Mesenchymal stem cell (in vitro differentiated cells and primary cell): ENCODE data around the gene C1QL2.

Source experiments
- DNase-seq: peaks from one replicate; pipeline ENCODE4 v3.0.0-alpha.2; 2013
- H2AFZ ChIP-seq: one replicate; pipeline ENCODE4 v1.6.1; 2013; ENCODE audit warnings: low read depth, mild to moderate bottlenecking, control low read depth, inconsistent platforms, low read length, moderate library complexity
- H2AK5ac ChIP-seq: 2 replicates; pipeline ENCODE4 v1.6.1; 2013; ENCODE audit warnings: low read length, moderate library complexity, mild to moderate bottlenecking, inconsistent platforms; ENCODE audit not compliant: severe bottlenecking
- H2BK120ac ChIP-seq: one replicate; pipeline ENCODE4 v1.6.1; 2013; ENCODE audit warnings: low read depth, mild to moderate bottlenecking, inconsistent platforms, low read length, moderate library complexity
- H2BK12ac ChIP-seq, 2 experiments: one replicate each; pipeline ENCODE4 v1.6.1; 2013; ENCODE audit warnings: inconsistent platforms in 2 of 2, low read length in 2 of 2, mild to moderate bottlenecking in 2 of 2, moderate library complexity in 2 of 2, control low read depth in 1 of 2
- H2BK15ac ChIP-seq: one replicate; pipeline ENCODE4 v1.6.1; 2013; ENCODE audit warnings: mild to moderate bottlenecking, low read depth, inconsistent platforms; ENCODE audit not compliant: poor library complexity, severe bottlenecking
- H2BK5ac ChIP-seq: 2 replicates; pipeline ENCODE4 v1.6.1; 2013; ENCODE audit warnings: low read depth, mild to moderate bottlenecking, low read length, control low read depth, inconsistent platforms; ENCODE audit not compliant: poor library complexity, severe bottlenecking
- H3K14ac ChIP-seq, 2 experiments: one replicate each; pipeline ENCODE4 v1.6.1; 2013; ENCODE audit warnings: inconsistent platforms in 2 of 2, low read length in 2 of 2, control low read depth in 1 of 2, mild to moderate bottlenecking in 1 of 2, moderate library complexity in 1 of 2
- H3K18ac ChIP-seq, 2 experiments: one replicate each; pipeline ENCODE4 v1.6.1; 2013; ENCODE audit warnings: inconsistent platforms in 2 of 2, low read length in 2 of 2, control low read depth in 1 of 2, low read depth in 1 of 2, mild to moderate bottlenecking in 1 of 2
- H3K23ac ChIP-seq, 2 experiments: one replicate each; pipeline ENCODE4 v1.6.1; 2013; ENCODE audit warnings: inconsistent platforms in 2 of 2, low read length in 2 of 2, mild to moderate bottlenecking in 2 of 2, moderate library complexity in 2 of 2, control low read depth in 1 of 2
- H3K27ac ChIP-seq: 2 replicates; pipeline ENCODE4 v1.5.1; 2013; ENCODE audit warnings: mild to moderate bottlenecking, moderate library complexity, low read length, control low read depth, inconsistent platforms; ENCODE audit not compliant: poor library complexity, severe bottlenecking
- H3K27me3 ChIP-seq, 2 experiments: 2 replicates each; pipeline versions ENCODE4 v1.6.1 to v1.7.0; 2013; ENCODE audit warnings: low read length in 2 of 2, mild to moderate bottlenecking in 2 of 2, moderate library complexity in 2 of 2, control low read depth in 1 of 2, inconsistent platforms in 1 of 2; ENCODE audit not compliant: control insufficient read depth in 1 of 2, insufficient read depth in 1 of 2
- H3K36me3 ChIP-seq, 2 experiments: 2 replicates each; pipeline versions ENCODE4 v1.6.1 to v1.7.0; 2013; ENCODE audit warnings: low read length in 2 of 2, control low read depth in 1 of 2, inconsistent platforms in 1 of 2, low read depth in 1 of 2, mild to moderate bottlenecking in 1 of 2; ENCODE audit not compliant: insufficient read depth in 2 of 2, control insufficient read depth in 1 of 2
- H3K4ac ChIP-seq, 2 experiments: one replicate each; pipeline ENCODE4 v1.6.1; 2013; ENCODE audit warnings: inconsistent platforms in 2 of 2, low read length in 2 of 2, mild to moderate bottlenecking in 2 of 2, moderate library complexity in 2 of 2, control low read depth in 1 of 2, low read depth in 1 of 2
- H3K4me1 ChIP-seq: 2 replicates; pipeline ENCODE4 v1.6.1; 2013; ENCODE audit warnings: low read depth, low read length, control low read depth; ENCODE audit not compliant: control insufficient read depth, insufficient read depth
- H3K4me2 ChIP-seq: 2 replicates; pipeline ENCODE4 v1.6.1; 2013; ENCODE audit warnings: low read length, mild to moderate bottlenecking, inconsistent platforms; ENCODE audit not compliant: poor library complexity, severe bottlenecking
- H3K4me3 ChIP-seq, 2 experiments: 2 replicates each; pipeline versions ENCODE4 v1.5.1 to v1.7.0; 2013; ENCODE audit warnings: low read length in 2 of 2, mild to moderate bottlenecking in 2 of 2, control low read depth in 1 of 2, low read depth in 1 of 2; ENCODE audit not compliant: insufficient read depth in 1 of 2
- H3K79me1 ChIP-seq: replicated peaks from 2 replicates; pipeline ENCODE4 v1.6.1; 2013; ENCODE audit warnings: mild to moderate bottlenecking, control low read depth, low read length, inconsistent platforms; ENCODE audit not compliant: poor library complexity, severe bottlenecking
- H3K9ac ChIP-seq: 2 replicates; pipeline ENCODE4 v1.7.0; 2013; ENCODE audit warnings: mild to moderate bottlenecking, low read length, moderate library complexity
- H3K9me3 ChIP-seq: 2 replicates; pipeline ENCODE4 v1.7.0; 2013; ENCODE audit warnings: mild to moderate bottlenecking, low read length; ENCODE audit not compliant: control insufficient read depth
- H4K8ac ChIP-seq: one replicate; pipeline ENCODE4 v1.6.1; 2013; ENCODE audit warnings: inconsistent platforms, mild to moderate bottlenecking, low read length, moderate library complexity
- H4K91ac ChIP-seq: one replicate; pipeline ENCODE4 v1.6.1; 2013; ENCODE audit warnings: mild to moderate bottlenecking, low read length, inconsistent platforms
- WGBS: methylation state at CpG from one replicate; pipeline ENCODE4 v1.1.7; 2013; ENCODE audit warnings: mixed read lengths; 5-methylcytosine and 5-hydroxymethylcytosine counted together

C1QL2 gene

GRCh38 chr2:119175517-119175916 is 17.0 kb upstream of the C1QL2 start:
- Histone ChIP-seq H3K14ac (no peak overlapping the region), H3K27me3 (peaks cover 0 to 12% of the 10 kb centered on the region in 2 experiments), H3K4ac (no peak overlapping the region), H4K91ac (no peak overlapping the region), H3K18ac (no peak overlapping the region), H3K36me3 (no peaks in the 10 kb centered on the region), H3K9ac (no peak overlapping the region), H3K23ac (no peak overlapping the region), H3K27ac (no peak overlapping the region), H2BK12ac (no peak overlapping the region), H3K4me2 (no peak overlapping the region), H3K4me1 (peaks cover 14% of the 10 kb centered on the region), H2BK120ac (no peak overlapping the region), H2BK15ac (no peak overlapping the region), H3K79me1 (no peaks in the 10 kb centered on the region), H3K4me3 (no peak overlapping the region), H2AK5ac (no peak overlapping the region), H2AFZ (no peak overlapping the region), H4K8ac (no peak overlapping the region), H2BK5ac (no peak overlapping the region), H3K9me3 (no peaks in the 10 kb centered on the region)
- no peak for DNase-seq
- WGBS: 84% methylated on average over 10 of the region's 10 CpGs

GRCh38 chr2:119174993-119175347 is 16.4 kb upstream of the C1QL2 start:
- Histone ChIP-seq H3K79me1 (no peaks in the 10 kb centered on the region), H3K23ac (no peak overlapping the region), H3K36me3 (no peaks in the 10 kb centered on the region), H4K91ac (no peak overlapping the region), H3K4ac (no peak overlapping the region), H2AFZ (no peak overlapping the region), H3K4me2 (no peak overlapping the region), H3K14ac (no peak overlapping the region), H3K27ac (no peak overlapping the region), H3K9ac (no peak overlapping the region), H2BK15ac (no peak overlapping the region), H2BK5ac (no peak overlapping the region), H3K18ac (no peak overlapping the region), H3K9me3 (no peaks in the 10 kb centered on the region), H2BK12ac (no peak overlapping the region), H2AK5ac (no peak overlapping the region), H3K4me1 (peaks cover 12% of the 10 kb centered on the region), H2BK120ac (no peak overlapping the region), H3K27me3 (peaks cover 0 to 16% of the 10 kb centered on the region in 2 experiments), H3K4me3 (no peak overlapping the region), H4K8ac (no peak overlapping the region)
- no peak for DNase-seq
- 72% methylated on average over 4 of the region's 6 CpGs for WGBS

GRCh38 chr2:119174216-119174992 is 15.9 kb upstream of the C1QL2 start:
- no peak overlapping the region for H3K4me3 ChIP-seq
- H3K79me1 ChIP-seq: no peaks in the 10 kb centered on the region
- H3K36me3 ChIP-seq: no peaks in the 10 kb centered on the region
- no peak overlapping the region for H3K18ac ChIP-seq
- no peak overlapping the region for H4K91ac ChIP-seq
- no peak overlapping the region for H3K4ac ChIP-seq
- no peak overlapping the region for H3K23ac ChIP-seq
- no peak overlapping the region for H3K14ac ChIP-seq
- no peak overlapping the region for H2BK12ac ChIP-seq
- H2AFZ ChIP-seq: no peak overlapping the region
- peak; percentile 15 for DNase-seq
- peaks cover 7% of the 10 kb centered on the region for H3K4me1 ChIP-seq
- no peak overlapping the region for H3K9ac ChIP-seq
- no peak overlapping the region for H2BK5ac ChIP-seq
- no peak overlapping the region for H2BK120ac ChIP-seq
- H2BK15ac ChIP-seq: no peak overlapping the region
- no peak overlapping the region for H2AK5ac ChIP-seq
- 64% methylated on average over 22 of the region's 22 CpGs for WGBS
- no peaks in the 10 kb centered on the region for H3K9me3 ChIP-seq
- no peak overlapping the region for H3K4me2 ChIP-seq
- H4K8ac ChIP-seq: no peak overlapping the region
- no peak overlapping the region for H3K27ac ChIP-seq
- H3K27me3 ChIP-seq: peaks cover 5 to 21% of the 10 kb centered on the region in 2 experiments

GRCh38 chr2:119173556-119174060 is 15.1 kb upstream of the C1QL2 start:
- no peak overlapping the region for H2BK120ac ChIP-seq
- H3K79me1 ChIP-seq: no peaks in the 10 kb centered on the region
- H2BK15ac ChIP-seq: no peak overlapping the region
- H3K4me3 ChIP-seq: no peak overlapping the region
- H3K4ac ChIP-seq: no peak overlapping the region
- no peak for DNase-seq
- H3K14ac ChIP-seq: no peak overlapping the region
- H3K9me3 ChIP-seq: no peaks in the 10 kb centered on the region
- no peak overlapping the region for H3K27ac ChIP-seq
- H2BK5ac ChIP-seq: no peak overlapping the region
- WGBS: 86% methylated on average over 14 of the region's 14 CpGs
- no peak overlapping the region for H3K4me2 ChIP-seq
- H3K4me1 ChIP-seq: no peaks in the 10 kb centered on the region
- H3K9ac ChIP-seq: no peak overlapping the region
- H2BK12ac ChIP-seq: no peak overlapping the region
- no peak overlapping the region for H3K23ac ChIP-seq
- no peak overlapping the region for H4K91ac ChIP-seq
- H4K8ac ChIP-seq: no peak overlapping the region
- H3K18ac ChIP-seq: no peak overlapping the region
- no peak overlapping the region for H2AFZ ChIP-seq
- H3K27me3 ChIP-seq: peaks cover 13 to 26% of the 10 kb centered on the region in 2 experiments
- H3K36me3 ChIP-seq: no peaks in the 10 kb centered on the region
- H2AK5ac ChIP-seq: no peak overlapping the region
